Hepatocyte (in vitro differentiated cells): ENCODE results near the gene DEFB124. TPM values are rescaled to one million over a fixed set of nuclear protein-coding genes. Genes with fewer than 3 reads are reported as not detected.

Source experiments
- DNase-seq: peaks from one replicate; pipeline ENCODE4 v3.0.0-alpha.2; 2016; ENCODE audit warnings: low spot score
- H2AFZ ChIP-seq: fragments of 200-600 bp; sonication (generic); 2 replicates; pipeline ENCODE4 v1.6.0; 2016; ENCODE audit warnings: antibody characterized with exemption, mild to moderate bottlenecking
- H3K27ac ChIP-seq: fragments of 200-600 bp; sonication (generic); 2 replicates; pipeline ENCODE4 v1.5.1; 2016; ENCODE audit warnings: mild to moderate bottlenecking
- H3K27me3 ChIP-seq: fragments of 200-600 bp; sonication (generic); 2 replicates; pipeline ENCODE4 v1.6.1; 2016
- H3K36me3 ChIP-seq: fragments of 200-600 bp; sonication (generic); replicated peaks from 2 replicates; pipeline ENCODE4 v1.5.1; 2016; ENCODE audit warnings: low read depth; ENCODE audit not compliant: insufficient read depth
- H3K4me1 ChIP-seq: fragments of 200-600 bp; sonication (generic); 2 replicates; pipeline ENCODE4 v1.5.1; 2016; ENCODE audit warnings: mild to moderate bottlenecking, moderate library complexity; ENCODE audit not compliant: insufficient read depth
- H3K4me2 ChIP-seq: fragments of 200-600 bp; sonication (generic); 2 replicates; pipeline ENCODE4 v1.6.0; 2016
- H3K4me3 ChIP-seq: fragments of 200-600 bp; sonication (generic); 2 replicates; pipeline ENCODE4 v1.5.1; 2016; ENCODE audit warnings: mild to moderate bottlenecking
- H3K79me2 ChIP-seq: fragments of 200-600 bp; sonication (generic); 2 replicates; pipeline ENCODE4 v1.6.0; 2017; ENCODE audit warnings: mild to moderate bottlenecking
- H3K9me2 ChIP-seq: fragments of 200-600 bp; sonication (generic); replicated peaks from 2 replicates; pipeline ENCODE4 v1.6.0; 2017; ENCODE audit warnings: mild to moderate bottlenecking; ENCODE audit not compliant: insufficient read depth
- H3K9me3 ChIP-seq: fragments of 200-600 bp; sonication (generic); 2 replicates; pipeline ENCODE4 v1.5.1; 2016; ENCODE audit warnings: low read depth, mild to moderate bottlenecking
- H4K20me1 ChIP-seq: fragments of 200-600 bp; sonication (generic); 2 replicates; pipeline ENCODE4 v1.6.0; 2016; ENCODE audit warnings: mild to moderate bottlenecking; ENCODE audit not compliant: insufficient read depth, poor library complexity, severe bottlenecking
- EZH2 ChIP-seq: fragments of 200-600 bp; sonication (generic); IDR thresholded peaks from 2 replicates; pipeline ENCODE4 v1.6.1; 2016; ENCODE audit warnings: antibody characterized with exemption, mild to moderate bottlenecking, borderline replicate concordance
- EZH2phosphoT487 ChIP-seq: fragments of 200-600 bp; sonication (generic); IDR thresholded peaks from one replicate; pipeline ENCODE4 v1.6.1; 2018; ENCODE audit warnings: antibody characterized with exemption, mild to moderate bottlenecking, low read depth, moderate library complexity; ENCODE audit not compliant: unreplicated experiment, severe bottlenecking
- whole genome bisulfite sequencing: methylation state at CpG from one replicate; pipeline ENCODE4 v1.1.6; 2016; ENCODE audit warnings: low lambda C conversion rate; ENCODE audit errors: missing lambda C conversion rate; 5-methylcytosine and 5-hydroxymethylcytosine counted together
- polyA plus RNA-seq: library from polyadenylated mRNA; unstranded; fragments of >200 nt; fragmentation: Nextera tagmentation; extraction: Ambion mirVana; gene quantifications from 2 replicates; pipeline ENCODE4 v1.2.1, GENCODE V29; 2016
- total RNA-seq: library from RNA; depleted of rRNA; stranded (reverse); fragments of >200 nt; gene quantifications from 2 replicates; pipeline ENCODE4 v1.2.3, GENCODE V29; 2014
- TF ChIP-seq, protein P1 (sequence below): fragments of 200-600 bp; sonication (generic); IDR thresholded peaks from 2 replicates; pipeline ENCODE4 v1.5.1; 2016; ENCODE audit warnings: antibody characterized with exemption, mild to moderate bottlenecking; ENCODE audit not compliant: poor library complexity

Gene DEFB124
- total and polyA plus RNA-seq, 2 experiments from 2014 or later, result not detected

GRCh38 chr20:31485450-31486339, 10.8 kb upstream of the DEFB124 start:
- no peaks in the 10 kb centered on the region for H3K27me3 ChIP-seq
- no peak overlapping the region for H3K4me2 ChIP-seq
- H3K9me3 ChIP-seq, result no peaks in the 10 kb centered on the region
- peak overlapping the region; percentile 31 for H3K27ac ChIP-seq
- no peaks in the 10 kb centered on the region for H3K79me2 ChIP-seq
- DNase-seq, result peak; percentile 49
- no peaks in the 10 kb centered on the region for H4K20me1 ChIP-seq
- no peaks in the 10 kb centered on the region for H3K36me3 ChIP-seq
- no peak for TF ChIP-seq EZH2phosphoT487
- TF ChIP-seq, protein P1, sequence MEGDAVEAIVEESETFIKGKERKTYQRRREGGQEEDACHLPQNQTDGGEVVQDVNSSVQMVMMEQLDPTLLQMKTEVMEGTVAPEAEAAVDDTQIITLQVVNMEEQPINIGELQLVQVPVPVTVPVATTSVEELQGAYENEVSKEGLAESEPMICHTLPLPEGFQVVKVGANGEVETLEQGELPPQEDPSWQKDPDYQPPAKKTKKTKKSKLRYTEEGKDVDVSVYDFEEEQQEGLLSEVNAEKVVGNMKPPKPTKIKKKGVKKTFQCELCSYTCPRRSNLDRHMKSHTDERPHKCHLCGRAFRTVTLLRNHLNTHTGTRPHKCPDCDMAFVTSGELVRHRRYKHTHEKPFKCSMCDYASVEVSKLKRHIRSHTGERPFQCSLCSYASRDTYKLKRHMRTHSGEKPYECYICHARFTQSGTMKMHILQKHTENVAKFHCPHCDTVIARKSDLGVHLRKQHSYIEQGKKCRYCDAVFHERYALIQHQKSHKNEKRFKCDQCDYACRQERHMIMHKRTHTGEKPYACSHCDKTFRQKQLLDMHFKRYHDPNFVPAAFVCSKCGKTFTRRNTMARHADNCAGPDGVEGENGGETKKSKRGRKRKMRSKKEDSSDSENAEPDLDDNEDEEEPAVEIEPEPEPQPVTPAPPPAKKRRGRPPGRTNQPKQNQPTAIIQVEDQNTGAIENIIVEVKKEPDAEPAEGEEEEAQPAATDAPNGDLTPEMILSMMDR, result no peak
- H3K9me2 ChIP-seq, result no peaks in the 10 kb centered on the region
- no peak overlapping the region for H3K4me3 ChIP-seq
- 61% methylated on average over 28 of the region's 31 CpGs for WGBS
- H3K4me1 ChIP-seq, result no peaks in the 10 kb centered on the region
- no peak overlapping the region for H2AFZ ChIP-seq

- H4K20me1 ChIP-seq, result no peaks in the 10 kb centered on the region
- no peaks in the 10 kb centered on the region for H3K4me1 ChIP-seq
- H2AFZ ChIP-seq, result no peak overlapping the region
- DNase-seq, result no peak
- no peaks in the 10 kb centered on the region for H3K9me2 ChIP-seq
- H3K9me3 ChIP-seq, result no peaks in the 10 kb centered on the region
- TF ChIP-seq, protein P1, result no peak
- TF ChIP-seq EZH2, result no peak
- no peak for TF ChIP-seq EZH2phosphoT487
- no peaks in the 10 kb centered on the region for H3K79me2 ChIP-seq
- H3K4me2 ChIP-seq, result no peak overlapping the region
- no peak overlapping the region for H3K4me3 ChIP-seq
- H3K36me3 ChIP-seq, result no peaks in the 10 kb centered on the region
- no peaks in the 10 kb centered on the region for H3K27me3 ChIP-seq
- no peak overlapping the region for H3K27ac ChIP-seq
- WGBS, result 85% methylated on average over 35 of the region's 36 CpGs
Observed at GRCh38 chr20:31484001-31484400, 9.1 kb upstream of the DEFB124 start.

GRCh38 chr20:31476643-31477215, 1.8 kb upstream of the DEFB124 start:
- TF ChIP-seq EZH2phosphoT487 (no peak), EZH2 (no peak)
- TF ChIP-seq, protein P1, result no peak
- no peak overlapping the region for H3K4me3 ChIP-seq
- WGBS, result 71% methylated on average over 6 of the region's 6 CpGs

More at GRCh38 chr20:31476643-31477215, 1.8 kb upstream of the DEFB124 start:
- Histone ChIP-seq H3K9me3 (no peaks in the 10 kb centered on the region), H4K20me1 (no peaks in the 10 kb centered on the region), H3K27me3 (peaks cover 14% of the 10 kb centered on the region), H3K9me2 (no peaks in the 10 kb centered on the region), H3K27ac (no peak overlapping the region), H2AFZ (no peak overlapping the region), H3K4me1 (no peaks in the 10 kb centered on the region), H3K79me2 (no peaks in the 10 kb centered on the region), H3K4me2 (no peak overlapping the region), H3K36me3 (no peaks in the 10 kb centered on the region)
- DNase-seq, result no peak
